Gastroesophageal sphincter (tissue), 4 donors: ENCODE results near the gene COMTD1. TPM values are rescaled to one million over a fixed set of nuclear protein-coding genes. Genes with fewer than 3 reads are reported as not detected.
A peak's percentile ranks its signal among the peaks of the same experiment; 100 is the strongest.

Experiments used
- ATAC-seq: fragments of 150-250 bp; one replicate; pipeline ENCODE4 v1.9.1; 2016; ENCODE audit warnings: mild to moderate bottlenecking, moderate library complexity
- H3K27ac ChIP-seq, 4 donors: fragments of 200-600 bp; sonication (generic) in 3 of 4; 1 replicate in 3 of 4; 2 replicates in 1 of 4; pipeline ENCODE4 v1.5.1; 2016 to 2019
- H3K27me3 ChIP-seq: fragments of 200-600 bp; sonication (generic); one replicate; pipeline ENCODE4 v1.5.1; 2019
- H3K36me3 ChIP-seq, 2 donors: fragments of 200-600 bp; sonication (generic); one replicate each; pipeline ENCODE4 v1.5.1; 2019; ENCODE audit warnings: control low read depth in 1 of 2
- H3K4me1 ChIP-seq, 3 donors: fragments of 200-600 bp; sonication (generic); 1 replicate in 2 of 3; 2 replicates in 1 of 3; pipeline ENCODE4 v1.5.1; 2016 to 2019; ENCODE audit warnings: control low read depth in 2 of 3
- H3K4me3 ChIP-seq, 2 donors: fragments of 200-600 bp; sonication (generic); one replicate each; pipeline ENCODE4 v1.5.1; 2019; ENCODE audit warnings: mild to moderate bottlenecking in 1 of 2, moderate library complexity in 1 of 2
- H3K9me3 ChIP-seq, 3 donors: fragments of 200-600 bp; sonication (generic); one replicate each; pipeline ENCODE4 v1.5.1; 2017 to 2019; ENCODE audit warnings: control low read depth in 2 of 3
- CTCF ChIP-seq, 4 experiments: fragments of 200-600 bp in 2 of 4; fragments of 450-650 bp in 2 of 4; sonication (generic) in 1 of 4; IDR thresholded peaks; one replicate each; pipeline ENCODE4 v1.5.1; 2017 to 2019; ENCODE audit warnings: antibody characterized with exemption in 4 of 4, mild to moderate bottlenecking in 2 of 4, moderate library complexity in 2 of 4
- EP300 ChIP-seq: sonication (generic); formaldehyde crosslinking; IDR thresholded peaks from one replicate; pipeline ENCODE4 v1.6.1; 2017; ENCODE audit warnings: antibody characterized with exemption, mild to moderate bottlenecking
- POLR2A ChIP-seq, 2 donors: fragments of 450-650 bp; IDR thresholded peaks; one replicate each; pipeline ENCODE4 v1.6.1; 2017; ENCODE audit warnings: antibody characterized with exemption in 2 of 2, mild to moderate bottlenecking in 2 of 2, moderate library complexity in 1 of 2
- POLR2AphosphoS5 ChIP-seq: sonication (generic); formaldehyde crosslinking; IDR thresholded peaks from one replicate; pipeline ENCODE4 v1.6.1; 2017; ENCODE audit warnings: antibody characterized with exemption
- WGBS, 2 donors: methylation state at CpG; one replicate each; pipeline ENCODE4 v1.1.5; 2018; ENCODE audit warnings: low coverage in 1 of 2; 5-methylcytosine and 5-hydroxymethylcytosine counted together
- total RNA-seq, 4 donors: library from RNA; depleted of rRNA; stranded (reverse); fragments of >200 nt; gene quantifications; one replicate each; pipeline ENCODE4 v1.1.0, GENCODE V29; 2016

COMTD1 gene
- total RNA-seq, 4 donors from 2014 or later = 15.3 to 25.8 (median 21.6) TPM

DNA sequence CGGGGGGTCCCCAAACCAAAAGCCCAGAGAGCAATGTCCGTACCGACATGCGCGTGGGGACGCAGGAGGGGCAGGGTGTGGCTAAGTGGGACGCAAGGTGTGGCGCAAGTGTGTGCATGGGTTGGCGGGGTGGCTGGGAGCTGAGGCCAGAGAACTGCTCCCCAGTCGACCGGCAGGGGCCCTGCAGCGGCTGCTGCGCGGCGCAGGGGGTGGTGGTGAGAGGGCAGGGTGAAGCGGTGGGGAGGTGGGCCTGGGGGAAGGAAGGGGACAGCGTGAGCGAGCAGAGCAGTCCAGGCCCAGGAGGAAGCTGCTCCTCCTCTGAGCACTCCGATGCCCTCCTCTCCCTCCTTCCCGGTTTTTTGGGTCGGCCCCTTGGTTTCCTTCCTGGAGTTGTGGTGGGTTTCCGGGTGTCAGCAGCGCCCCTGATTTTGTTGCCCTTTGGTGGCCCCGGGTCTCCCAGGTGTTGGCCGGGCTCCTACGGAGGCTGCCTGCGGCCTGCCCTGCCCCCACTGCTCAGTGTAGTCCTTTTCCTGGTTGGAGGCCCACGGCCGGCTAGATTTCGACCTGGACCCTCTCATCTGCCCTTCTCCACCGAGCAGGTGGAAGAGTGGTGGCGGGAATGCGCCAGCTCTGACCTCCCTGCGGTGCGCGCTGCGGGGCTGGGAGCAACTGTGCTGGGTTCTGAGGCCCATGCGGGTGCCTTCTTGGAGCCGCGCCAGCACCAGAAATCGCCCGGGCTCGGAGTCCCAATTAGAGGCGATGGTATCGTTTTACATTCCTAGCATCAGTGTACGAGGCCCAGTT lies 40.5 kb upstream of the COMTD1 start:
- peaks cover 0 to 25% (median 0%) of the 10 kb centered on the region in 3 donors for H3K4me1 ChIP-seq
- peak overlapping the region in 1 of 2 donors; percentile 26 for H3K4me3 ChIP-seq
- ATAC-seq = peak; percentile 20
- H3K9me3 ChIP-seq = no peaks in the 10 kb centered on the region
- H3K27me3 ChIP-seq = no peaks in the 10 kb centered on the region
- no peak for TF ChIP-seq CTCF (IDR thresholded peaks at IDR 0.05)
- no peak for TF ChIP-seq EP300
- no peak for TF ChIP-seq POLR2A (IDR thresholded peaks at IDR 0.05)
- no peak for TF ChIP-seq POLR2AphosphoS5
- H3K36me3 ChIP-seq = no peaks in the 10 kb centered on the region
- WGBS, 2 donors = 72 to 78% methylated on average over 13 to 25 of the region's 46 CpGs
- H3K27ac ChIP-seq = no peak overlapping the region

- Histone ChIP-seq H3K4me3 (no peak overlapping the region), H3K9me3 (no peaks in the 10 kb centered on the region), H3K4me1 (peaks cover 0 to 25% (median 0%) of the 10 kb centered on the region in 3 donors), H3K27ac (no peak overlapping the region), H3K27me3 (no peaks in the 10 kb centered on the region), H3K36me3 (no peaks in the 10 kb centered on the region)
- TF ChIP-seq EP300 (no peak), CTCF (IDR thresholded peaks at IDR 0.05) (no peak), POLR2A (IDR thresholded peaks at IDR 0.05) (no peak), POLR2AphosphoS5 (no peak)
- WGBS, 2 donors = 33 to 42% methylated on average over 1 to 4 of the region's 7 CpGs
- no peak for ATAC-seq
Observed at GRCh38 chr10:75272896-75273295, 37.1 kb upstream of the COMTD1 start.

DNA sequence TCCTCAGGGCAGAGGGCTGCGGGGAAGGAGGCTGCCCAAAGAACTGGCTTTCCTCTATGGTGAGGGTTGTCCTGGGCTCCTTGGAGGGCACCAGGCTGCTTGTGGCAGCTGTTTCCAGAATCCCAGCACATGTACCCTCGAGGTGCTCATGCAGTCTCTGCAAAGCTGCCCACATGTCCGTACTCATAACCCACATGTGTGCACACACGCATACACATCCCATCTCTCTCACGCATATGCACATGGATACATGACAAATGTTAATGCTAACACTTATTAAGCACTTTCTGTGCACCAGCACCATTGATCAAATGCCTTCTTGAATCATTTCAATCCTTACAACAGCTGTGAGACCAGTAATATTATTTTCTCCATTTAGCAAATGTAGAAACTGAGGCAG lies 36.3 kb upstream of the COMTD1 start:
- ATAC-seq = no peak
- H3K4me1 ChIP-seq = peaks cover 0 to 25% (median 0%) of the 10 kb centered on the region in 3 donors
- 96 to 100% methylated on average over 1 to 5 of the region's 5 CpGs for WGBS, 2 donors
- no peaks in the 10 kb centered on the region for H3K36me3 ChIP-seq
- TF ChIP-seq CTCF (IDR thresholded peaks at IDR 0.05) (no peak), EP300 (no peak), POLR2A (IDR thresholded peaks at IDR 0.05) (no peak), POLR2AphosphoS5 (no peak)
- no peaks in the 10 kb centered on the region for H3K27me3 ChIP-seq
- H3K4me3 ChIP-seq = no peak overlapping the region
- no peaks in the 10 kb centered on the region for H3K9me3 ChIP-seq
- H3K27ac ChIP-seq = no peak overlapping the region

DNA sequence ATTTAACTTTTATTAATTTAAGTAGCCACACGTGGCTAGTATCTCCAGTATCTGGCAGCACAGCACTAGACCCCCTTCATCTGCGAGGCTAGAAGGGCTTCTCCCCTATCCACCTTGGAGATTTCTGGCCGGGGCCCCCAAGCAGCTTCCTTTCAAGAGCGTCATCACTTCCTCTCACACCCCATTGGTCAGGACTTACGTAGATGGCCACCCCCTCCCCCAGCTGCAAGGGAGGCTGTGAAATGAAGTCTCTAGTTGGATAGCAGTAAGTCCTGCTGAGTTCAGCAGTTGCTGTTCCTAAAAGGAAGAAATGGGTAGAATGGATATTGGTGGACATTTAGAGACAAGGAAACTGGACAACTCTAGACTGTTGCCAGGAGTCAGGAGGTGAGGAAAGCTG lies 33.8 kb upstream of the COMTD1 start:
- Histone ChIP-seq H3K9me3 (no peaks in the 10 kb centered on the region), H3K27me3 (no peaks in the 10 kb centered on the region), H3K36me3 (no peaks in the 10 kb centered on the region), H3K4me1 (peaks cover 0 to 10% (median 0%) of the 10 kb centered on the region in 3 donors), H3K4me3 (no peak overlapping the region), H3K27ac (no peak overlapping the region)
- TF ChIP-seq POLR2A (IDR thresholded peaks at IDR 0.05) (no peak), POLR2AphosphoS5 (no peak), CTCF (IDR thresholded peaks at IDR 0.05) (no peak)
- ATAC-seq = no peak
- WGBS, 2 donors = 79% methylated on average over 5 of the region's 5 CpGs; no CpG with 5 or more reads in 1 of the 2 donors

GRCh38 chr10:75266945-75267344 lies 31.2 kb upstream of the COMTD1 start:
- Histone ChIP-seq H3K4me3 (no peak overlapping the region), H3K27me3 (no peaks in the 10 kb centered on the region), H3K4me1 (no peaks in the 10 kb centered on the region), H3K9me3 (no peaks in the 10 kb centered on the region), H3K36me3 (no peaks in the 10 kb centered on the region), H3K27ac (no peak overlapping the region)
- TF ChIP-seq EP300 (no peak), POLR2A (IDR thresholded peaks at IDR 0.05) (no peak), CTCF (IDR thresholded peaks at IDR 0.05) (no peak), POLR2AphosphoS5 (no peak)
- no peak for ATAC-seq
- 58 to 83% methylated on average over 3 to 5 of the region's 5 CpGs for WGBS, 2 donors
